ENCODE measurements around the gene MFAP3.

DNA sequence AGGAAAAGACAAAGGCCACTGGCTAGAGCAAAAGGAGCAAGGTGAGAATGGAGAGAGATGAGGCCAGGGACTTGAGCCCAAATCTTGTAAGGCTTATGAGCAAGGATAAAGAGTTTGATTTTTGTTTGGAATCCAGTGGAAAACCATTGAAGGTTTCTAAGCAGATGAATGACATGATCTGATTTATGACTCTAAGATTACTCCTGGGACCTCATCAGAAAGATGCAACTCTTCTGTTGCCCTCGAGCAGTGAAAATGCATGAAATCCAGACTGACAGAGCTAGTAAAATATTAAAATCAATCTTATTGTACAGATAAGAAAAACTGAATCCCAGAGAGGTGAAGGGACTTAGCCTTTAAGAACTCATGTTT, 677 bp downstream of the MFAP3 start:
- TF ChIP-seq, protein P1, sequence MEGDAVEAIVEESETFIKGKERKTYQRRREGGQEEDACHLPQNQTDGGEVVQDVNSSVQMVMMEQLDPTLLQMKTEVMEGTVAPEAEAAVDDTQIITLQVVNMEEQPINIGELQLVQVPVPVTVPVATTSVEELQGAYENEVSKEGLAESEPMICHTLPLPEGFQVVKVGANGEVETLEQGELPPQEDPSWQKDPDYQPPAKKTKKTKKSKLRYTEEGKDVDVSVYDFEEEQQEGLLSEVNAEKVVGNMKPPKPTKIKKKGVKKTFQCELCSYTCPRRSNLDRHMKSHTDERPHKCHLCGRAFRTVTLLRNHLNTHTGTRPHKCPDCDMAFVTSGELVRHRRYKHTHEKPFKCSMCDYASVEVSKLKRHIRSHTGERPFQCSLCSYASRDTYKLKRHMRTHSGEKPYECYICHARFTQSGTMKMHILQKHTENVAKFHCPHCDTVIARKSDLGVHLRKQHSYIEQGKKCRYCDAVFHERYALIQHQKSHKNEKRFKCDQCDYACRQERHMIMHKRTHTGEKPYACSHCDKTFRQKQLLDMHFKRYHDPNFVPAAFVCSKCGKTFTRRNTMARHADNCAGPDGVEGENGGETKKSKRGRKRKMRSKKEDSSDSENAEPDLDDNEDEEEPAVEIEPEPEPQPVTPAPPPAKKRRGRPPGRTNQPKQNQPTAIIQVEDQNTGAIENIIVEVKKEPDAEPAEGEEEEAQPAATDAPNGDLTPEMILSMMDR (IDR thresholded peaks at IDR 0.05), result no peak
- TF ChIP-seq POLR2A (IDR thresholded peaks at IDR 0.05), result no peak

All from lower leg skin (tissue), 3 donors.